NCI-H128 (cell line): ENCODE results near the gene REX1BD.
"Not testable (repeated sequence)": the region's sequence is repeated elsewhere in the genome, so short reads cannot be mapped to it uniquely, and the experiment has no call there.

Source experiments
- DNase-seq: peaks from one replicate; lab custom pipeline; 2025; ENCODE audit not compliant: unreplicated experiment; lab: John Stamatoyannopoulos, UW

The REX1BD gene

GRCh38 chr19:18588611-18589379, at the start of gene REX1BD:
TSS of gene REX1BD (plus strand) at chr19:18588798. CDS start at chr19:18588802, 4 bp downstream.
- peak; percentile 62 for DNase-seq

GRCh38 chr19:18539372-18539771, 49.2 kb upstream of the REX1BD start:
- DNase-seq, result no peak

- not testable (repeated sequence) for DNase-seq
Measured at GRCh38 chr19:18540200-18540599, 48.4 kb upstream of the REX1BD start.

- DNase-seq, result no peak
Measured at GRCh38 chr19:18541258-18541991, 47.2 kb upstream of the REX1BD start.

- DNase-seq, result no peak
Measured at GRCh38 chr19:18541992-18542940, 46.3 kb upstream of the REX1BD start.

- DNase-seq, result peak; percentile 83
Measured at GRCh38 chr19:18542941-18543813, 45.4 kb upstream of the REX1BD start, which contains the start of gene FKBP8. TSS of gene FKBP8 (minus strand) at chr19:18543573. CDS start at chr19:18541970, 1,603 bp downstream.

GRCh38 chr19:18543814-18544475, 44.7 kb upstream of the REX1BD start:
- no peak for DNase-seq

GRCh38 chr19:18551631-18552030, 37.0 kb upstream of the REX1BD start:
- no peak for DNase-seq

- peak; percentile 96 for DNase-seq
Measured at GRCh38 chr19:18557411-18558201, 31.0 kb upstream of the REX1BD start, which contains the start of gene KXD1. TSS of gene KXD1 (plus strand) at chr19:18557870. CDS start at chr19:18562057, 4,187 bp downstream.

- no peak for DNase-seq
Measured at GRCh38 chr19:18558202-18558555, 30.4 kb upstream of the REX1BD start.

- DNase-seq, result no peak
Measured at GRCh38 chr19:18558604-18559003, 30.0 kb upstream of the REX1BD start.

- DNase-seq, result no peak
Measured at GRCh38 chr19:18559685-18560084, 28.9 kb upstream of the REX1BD start.

GRCh38 chr19:18562086-18562485, 26.5 kb upstream of the REX1BD start:
- DNase-seq, result no peak

- no peak for DNase-seq
Measured at GRCh38 chr19:18566953-18567352, 21.6 kb upstream of the REX1BD start.

GRCh38 chr19:18568367-18568766, 20.2 kb upstream of the REX1BD start:
- no peak for DNase-seq

- peak; percentile 98 for DNase-seq
Measured at GRCh38 chr19:18571564-18572344, 16.8 kb upstream of the REX1BD start, which contains the start of gene UBA52. TSS of gene UBA52 (plus strand) at chr19:18571857. CDS start at chr19:18573301, 1,444 bp downstream.

- no peak for DNase-seq
Measured at GRCh38 chr19:18574691-18575291, 13.8 kb upstream of the REX1BD start.
